HG03342 (cell line): ENCODE measurements around the gene NUB1.

ENCODE experiments used
- ATAC-seq: cut with Tn5 transposase; IDR thresholded peaks from one replicate; pipeline ENCODE4 v1.9.1; 2021; ENCODE audit warnings: mild to moderate bottlenecking, moderate library complexity; ENCODE audit not compliant: unreplicated experiment

The NUB1 gene

DNA sequence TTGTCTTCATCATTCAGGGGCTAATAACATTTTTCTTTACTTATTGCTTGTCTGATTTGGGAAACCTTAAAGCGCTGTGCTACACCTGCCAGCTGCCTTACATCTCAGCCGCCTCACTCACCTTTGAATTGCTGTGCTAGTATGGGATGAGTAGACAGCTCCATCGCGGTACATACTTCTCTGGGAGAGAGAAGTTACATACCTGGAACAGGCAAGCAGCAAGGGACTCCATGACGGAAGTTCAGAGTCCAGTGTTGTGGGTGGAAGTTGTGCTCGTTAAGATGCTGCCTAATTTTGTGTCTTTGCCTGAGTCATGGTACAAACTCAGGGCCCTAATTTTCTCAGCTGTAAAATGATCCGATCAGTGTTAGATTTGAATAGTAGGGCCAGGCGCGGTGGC, 1.9 kb downstream of the NUB1 start:
- no peak for ATAC-seq

- no peak for ATAC-seq
Measured at GRCh38 chr7:151345576-151346469, 4.2 kb downstream of the NUB1 start.

- ATAC-seq, result no peak
Measured at GRCh38 chr7:151346470-151346769, 4.8 kb downstream of the NUB1 start.

DNA sequence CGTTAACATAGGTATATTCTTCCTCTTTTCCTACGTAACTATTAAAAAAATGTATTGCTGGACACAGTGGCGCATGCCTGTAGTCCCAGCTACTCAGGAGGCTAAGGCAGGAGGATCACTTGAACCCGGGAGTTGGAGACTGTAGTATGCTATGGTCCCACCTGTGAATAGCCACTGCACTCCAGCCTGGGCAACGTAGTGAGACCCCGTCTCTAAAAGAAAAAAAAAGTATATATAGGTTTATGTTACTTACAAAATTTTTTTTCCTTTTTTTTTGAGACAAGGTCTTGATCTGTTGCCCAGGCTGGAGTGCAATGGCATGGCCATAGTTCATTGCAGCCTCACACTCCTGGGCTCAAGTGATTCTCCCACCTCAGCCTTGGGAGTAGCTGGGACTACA, 5.6 kb downstream of the NUB1 start:
- no peak for ATAC-seq

DNA sequence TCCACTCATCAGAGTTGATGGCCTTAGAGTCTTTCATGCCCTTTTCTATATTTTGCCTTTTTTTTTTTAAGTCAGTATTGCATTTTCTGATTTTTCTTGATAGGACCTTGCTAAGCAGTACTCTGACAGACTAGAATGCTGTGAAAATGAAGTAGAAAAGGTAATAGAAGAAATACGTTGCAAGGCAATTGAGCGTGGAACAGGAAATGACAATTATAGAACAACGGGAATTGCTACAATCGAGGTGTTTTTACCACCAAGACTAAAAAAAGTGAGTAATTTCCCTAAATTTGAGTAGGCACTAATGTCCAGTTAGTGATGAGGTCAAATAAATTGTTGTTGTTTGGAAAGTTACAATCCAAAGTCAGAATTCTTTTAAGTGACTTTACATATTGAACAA, 7.4 kb downstream of the NUB1 start:
- ATAC-seq, result no peak

DNA sequence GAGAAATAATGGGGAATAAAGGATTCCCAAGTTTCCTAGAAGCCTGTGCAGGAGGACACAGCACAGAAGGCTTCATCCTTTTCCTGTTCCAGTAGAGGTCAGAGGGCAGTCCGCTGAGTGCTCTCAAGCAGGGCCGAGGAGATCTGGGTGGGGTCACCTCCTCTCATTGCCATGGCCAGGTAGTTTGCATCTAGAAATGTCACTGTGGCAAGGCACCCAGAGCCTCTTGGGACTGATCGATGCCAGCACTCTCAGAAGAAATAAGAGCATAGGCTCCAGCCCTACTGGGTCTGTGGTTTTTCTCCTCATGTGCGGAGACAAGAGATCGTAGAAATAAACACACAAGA, 7.9 kb downstream of the NUB1 start:
- ATAC-seq, result peak; percentile 37

DNA sequence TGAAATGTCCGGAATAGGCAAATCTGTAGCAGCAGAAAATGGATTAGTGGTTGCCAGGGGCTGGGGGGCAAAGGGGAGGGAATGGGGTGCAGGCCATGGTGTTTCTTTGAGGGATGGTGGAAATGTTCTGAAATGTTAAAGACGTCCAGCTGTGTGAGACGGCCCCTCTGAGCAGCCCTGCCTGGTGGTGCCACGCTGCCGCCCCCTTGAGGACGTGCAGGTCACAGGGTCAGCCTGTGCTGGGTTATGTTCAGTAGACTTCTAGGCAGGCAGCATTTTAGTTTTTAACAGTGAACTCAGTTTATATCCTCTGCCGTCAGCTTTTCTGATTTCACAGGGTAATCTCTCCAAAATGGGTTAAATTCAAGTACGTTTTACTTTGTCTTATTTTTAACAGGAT, 9.4 kb downstream of the NUB1 start:
- ATAC-seq, result no peak

DNA sequence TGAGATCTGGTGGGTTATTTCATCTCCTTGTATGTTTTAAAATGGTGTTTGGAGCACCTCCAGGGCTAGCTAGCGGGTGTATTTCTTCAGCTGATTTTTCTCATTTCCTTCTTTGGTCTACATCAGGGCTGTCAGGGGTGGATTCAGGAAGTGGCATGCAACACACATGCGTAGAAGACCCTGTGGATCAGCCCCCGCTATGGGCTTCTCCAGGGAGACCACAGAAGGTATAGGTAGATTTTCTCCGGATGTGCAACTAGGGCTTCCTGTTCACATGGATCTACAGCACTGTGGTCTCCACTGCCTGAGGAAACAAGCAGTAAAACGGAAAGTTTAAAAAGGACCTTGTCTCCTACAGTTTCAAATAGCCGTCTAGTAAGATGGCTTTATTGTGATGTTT, 10.4 kb downstream of the NUB1 start:
- ATAC-seq, result peak; percentile 60

DNA sequence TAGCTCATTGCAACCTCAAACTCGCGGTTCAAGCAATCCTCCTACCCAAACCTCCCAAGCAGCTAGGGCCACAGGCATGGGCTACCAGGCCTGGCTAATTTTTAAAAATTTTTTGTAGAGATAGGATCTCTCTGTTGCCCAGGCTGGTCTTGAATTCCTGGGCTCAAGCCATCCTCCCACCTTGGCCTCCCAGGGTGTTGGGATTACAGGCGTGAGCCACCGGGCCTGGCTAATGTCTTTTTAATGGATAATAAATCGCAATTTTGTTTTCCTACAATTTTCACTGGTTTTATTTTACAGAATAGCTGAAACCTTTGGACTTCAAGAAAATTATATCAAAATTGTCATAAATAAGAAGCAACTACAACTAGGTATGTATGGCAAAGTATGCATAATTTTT, 10.9 kb downstream of the NUB1 start:
- ATAC-seq, result no peak

- no peak for ATAC-seq
Measured at GRCh38 chr7:151361193-151361959, 19.8 kb downstream of the NUB1 start.

- no peak for ATAC-seq
Measured at GRCh38 chr7:151363182-151363581, 21.6 kb downstream of the NUB1 start.

- ATAC-seq, result no peak
Measured at GRCh38 chr7:151366166-151366879, 24.7 kb downstream of the NUB1 start.

DNA sequence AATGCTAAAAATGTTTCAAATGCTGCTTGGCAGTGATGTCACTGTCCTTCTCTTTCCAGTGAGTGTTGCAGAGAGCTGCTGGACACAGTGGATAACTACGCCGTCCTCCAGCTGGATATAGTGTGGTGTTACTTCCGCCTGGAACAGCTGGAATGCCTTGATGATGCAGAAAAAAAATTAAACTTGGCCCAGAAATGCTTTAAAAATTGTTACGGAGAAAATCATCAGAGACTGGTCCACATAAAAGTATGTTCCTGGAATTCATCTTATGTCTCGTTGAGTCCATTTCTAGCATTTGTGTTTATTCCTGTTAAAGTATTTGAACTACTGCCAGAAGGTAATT, 25.2 kb downstream of the NUB1 start:
- no peak for ATAC-seq

DNA sequence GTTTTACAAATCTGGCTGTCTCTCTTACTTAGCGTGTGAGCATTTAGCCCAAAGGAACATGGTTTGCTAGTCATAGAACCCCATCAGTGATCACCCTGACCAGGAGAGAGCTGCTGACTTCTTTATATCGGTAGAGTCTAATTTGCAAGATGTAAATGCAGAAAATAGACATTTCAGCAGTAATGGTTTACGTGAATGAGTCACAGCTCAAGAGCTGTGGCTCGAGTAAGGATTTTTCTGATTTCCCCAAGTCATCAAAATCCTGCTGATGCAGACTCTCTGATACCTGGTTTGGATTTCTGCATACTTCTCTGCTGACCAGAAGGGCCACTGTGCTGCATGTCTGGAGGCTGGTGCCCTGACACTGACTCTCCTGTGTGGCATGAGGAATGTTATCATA, 25.7 kb downstream of the NUB1 start:
- ATAC-seq, result no peak

- peak; percentile 98 for ATAC-seq
Measured at GRCh38 chr7:151368136-151368571, 26.5 kb downstream of the NUB1 start.

DNA sequence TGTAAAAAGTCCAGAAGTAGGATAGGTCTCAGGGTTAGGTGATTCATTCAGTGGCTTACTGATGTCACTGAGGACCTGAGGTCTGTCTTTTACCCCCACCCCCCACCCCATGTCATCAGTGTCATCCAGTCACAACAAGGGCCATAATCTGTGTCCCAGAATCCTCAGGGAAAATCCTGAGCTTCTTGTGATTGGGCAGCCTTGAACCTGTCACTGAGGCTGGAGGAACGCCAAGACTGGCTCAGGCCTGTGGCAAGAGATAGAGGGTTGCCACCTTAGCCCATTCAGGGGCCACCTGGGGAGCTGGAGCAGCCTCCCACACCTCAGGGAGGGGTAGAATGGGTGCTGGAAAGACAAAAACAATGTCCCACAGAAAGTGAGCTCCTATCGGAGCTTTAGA, 29.7 kb downstream of the NUB1 start:
- ATAC-seq, result no peak

- ATAC-seq, result no peak
Measured at GRCh38 chr7:151372612-151373265, 31.1 kb downstream of the NUB1 start.

DNA sequence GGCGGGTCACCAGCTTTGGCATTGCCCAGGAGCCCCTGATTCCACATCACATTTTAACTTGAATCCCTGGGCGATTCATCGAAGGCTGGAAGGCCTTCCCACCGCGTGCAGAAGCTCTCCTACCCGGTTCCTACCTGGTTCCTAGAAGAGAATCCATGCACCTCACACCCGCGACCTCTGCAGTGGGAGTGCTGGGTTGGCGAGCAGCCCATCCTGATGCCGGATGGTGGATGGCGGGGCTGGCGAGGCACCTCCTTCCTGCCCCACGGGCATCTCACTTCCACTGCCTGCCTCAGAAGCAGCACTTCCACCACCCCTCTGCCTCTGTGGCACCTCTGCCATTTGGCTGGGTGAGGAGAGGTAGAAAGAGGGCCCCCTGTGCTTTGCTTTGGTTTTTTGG, 32.0 kb downstream of the NUB1 start:
- ATAC-seq, result no peak

GRCh38 chr7:151374139-151374538, 32.5 kb downstream of the NUB1 start:
- no peak for ATAC-seq

- no peak for ATAC-seq
Measured at GRCh38 chr7:151374726-151375125, 33.1 kb downstream of the NUB1 start.

DNA sequence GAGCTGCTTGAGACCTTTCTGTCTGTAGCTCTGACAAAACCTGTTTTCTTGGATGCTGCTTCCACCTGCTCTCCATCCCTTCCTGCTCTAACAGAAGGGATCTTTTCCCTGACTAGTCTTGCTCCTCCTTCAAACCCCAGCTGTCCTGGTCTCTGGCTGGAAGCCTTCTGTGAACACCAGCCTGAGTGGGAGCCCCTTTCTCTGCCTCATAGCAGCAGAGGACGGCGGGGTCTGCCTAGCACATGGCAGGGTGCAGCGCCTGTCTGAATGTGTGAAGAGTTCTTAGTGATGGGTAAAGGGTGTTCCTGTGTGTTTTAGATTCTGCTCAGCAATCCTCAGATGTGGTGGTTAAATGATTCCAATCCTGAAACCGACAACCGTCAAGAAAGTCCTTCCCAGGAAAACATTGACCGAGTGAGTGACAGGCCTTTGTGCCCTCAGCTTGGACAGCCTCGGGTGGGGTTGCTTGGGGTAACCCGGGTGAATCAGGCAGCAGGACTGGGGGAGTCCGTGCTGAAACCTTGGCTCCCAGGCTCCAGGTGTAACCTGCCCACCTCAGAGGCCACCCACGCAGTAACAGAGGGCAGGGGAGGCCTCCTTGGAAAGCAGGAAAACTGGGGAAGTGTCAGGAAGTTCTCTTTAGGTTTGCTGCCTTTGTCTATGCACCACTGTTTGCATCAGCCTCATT, 34.1 kb downstream of the NUB1 start:
- ATAC-seq, result no peak
